Skeletal muscle satellite cell (primary cell): ENCODE data around the gene SV2B.

ENCODE experiments used
- H3K27me3 ChIP-seq: 2 replicates; pipeline ENCODE4 v1.7.0; 2013; ENCODE audit warnings: low read length; ENCODE audit not compliant: control insufficient read depth, insufficient read depth
- H3K36me3 ChIP-seq: 2 replicates; pipeline ENCODE4 v1.7.0; 2013; ENCODE audit warnings: mild to moderate bottlenecking, control low read depth, low read length; ENCODE audit not compliant: insufficient read depth
- H3K4me1 ChIP-seq: 2 replicates; pipeline ENCODE4 v1.7.0; 2013; ENCODE audit warnings: low read length; ENCODE audit not compliant: control insufficient read depth, insufficient read depth
- H3K4me2 ChIP-seq: 2 replicates; pipeline ENCODE4 v1.7.0; 2013; ENCODE audit warnings: mild to moderate bottlenecking, low read length
- H3K4me3 ChIP-seq: 2 replicates; pipeline ENCODE4 v1.7.0; 2013; ENCODE audit warnings: low read length
- H3K9ac ChIP-seq: 2 replicates; pipeline ENCODE4 v1.7.0; 2013; ENCODE audit warnings: mild to moderate bottlenecking, low read depth, low read length, moderate library complexity
- H3K9me3 ChIP-seq: replicated peaks from 2 replicates; pipeline ENCODE4 v1.7.0; 2013; ENCODE audit warnings: mild to moderate bottlenecking, control low read depth, low read length

SV2B gene

GRCh38 chr15:91142946-91143345 lies 42.9 kb downstream of the SV2B start:
- Histone ChIP-seq H3K9ac (no peak overlapping the region), H3K36me3 (no peaks in the 10 kb centered on the region), H3K27me3 (peaks cover 3% of the 10 kb centered on the region), H3K9me3 (no peaks in the 10 kb centered on the region), H3K4me3 (no peak overlapping the region), H3K4me2 (no peak overlapping the region), H3K4me1 (no peaks in the 10 kb centered on the region)

GRCh38 chr15:91146728-91147127 lies 46.7 kb downstream of the SV2B start:
- no peaks in the 10 kb centered on the region for H3K36me3 ChIP-seq
- no peak overlapping the region for H3K4me2 ChIP-seq
- no peak overlapping the region for H3K4me3 ChIP-seq
- H3K4me1 ChIP-seq = no peaks in the 10 kb centered on the region
- no peak overlapping the region for H3K9ac ChIP-seq
- no peaks in the 10 kb centered on the region for H3K27me3 ChIP-seq
- H3K9me3 ChIP-seq = no peaks in the 10 kb centered on the region

GRCh38 chr15:91148243-91148642 lies 48.2 kb downstream of the SV2B start:
- no peaks in the 10 kb centered on the region for H3K4me1 ChIP-seq
- H3K36me3 ChIP-seq = no peaks in the 10 kb centered on the region
- no peak overlapping the region for H3K9ac ChIP-seq
- no peak overlapping the region for H3K4me2 ChIP-seq
- no peak overlapping the region for H3K4me3 ChIP-seq
- no peaks in the 10 kb centered on the region for H3K9me3 ChIP-seq
- H3K27me3 ChIP-seq = no peaks in the 10 kb centered on the region

DNA sequence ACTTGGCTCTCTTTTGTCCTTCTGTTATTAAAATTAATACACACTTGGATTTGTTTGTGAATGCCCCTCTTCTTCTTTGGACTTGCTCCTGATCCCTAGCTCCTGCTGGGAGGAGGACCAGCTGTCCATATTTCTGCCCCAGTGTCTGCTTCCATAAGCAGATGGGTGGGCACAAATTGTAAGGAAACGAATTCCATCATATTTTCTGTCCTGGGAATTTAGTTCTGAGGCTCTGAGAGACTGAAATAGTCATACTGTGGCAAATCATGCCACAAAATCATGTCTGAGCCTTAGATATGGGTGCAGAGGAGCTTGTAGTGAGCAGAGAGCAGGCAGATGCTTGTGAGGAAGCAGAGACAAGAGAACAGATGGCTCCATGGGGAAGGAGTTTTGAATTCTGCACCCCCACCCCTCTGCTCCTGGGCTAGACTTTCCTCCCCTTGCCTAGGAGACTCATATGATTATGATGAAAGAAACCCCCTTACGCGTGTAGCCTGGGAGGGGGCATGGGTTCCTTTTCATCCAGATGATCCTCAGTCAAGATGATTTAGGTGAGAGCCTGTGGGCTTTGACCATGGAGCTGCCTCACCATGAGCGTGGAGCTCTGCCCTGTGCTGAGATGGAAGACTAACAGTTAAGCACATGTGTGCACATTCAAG lies 50.6 kb downstream of the SV2B start:
- Histone ChIP-seq H3K4me2 (no peak overlapping the region), H3K4me1 (no peaks in the 10 kb centered on the region), H3K9me3 (no peaks in the 10 kb centered on the region), H3K4me3 (no peak overlapping the region), H3K27me3 (no peaks in the 10 kb centered on the region), H3K9ac (no peak overlapping the region), H3K36me3 (no peaks in the 10 kb centered on the region)

- Histone ChIP-seq H3K4me1 (no peaks in the 10 kb centered on the region), H3K9me3 (no peaks in the 10 kb centered on the region), H3K36me3 (no peaks in the 10 kb centered on the region), H3K9ac (no peak overlapping the region), H3K4me3 (no peak overlapping the region), H3K27me3 (no peaks in the 10 kb centered on the region), H3K4me2 (no peak overlapping the region)
Observed at GRCh38 chr15:91151781-91152563, 51.9 kb downstream of the SV2B start.

GRCh38 chr15:91152896-91153581 lies 53.0 kb downstream of the SV2B start:
- no peaks in the 10 kb centered on the region for H3K36me3 ChIP-seq
- no peaks in the 10 kb centered on the region for H3K9me3 ChIP-seq
- no peak overlapping the region for H3K9ac ChIP-seq
- H3K4me2 ChIP-seq = no peak overlapping the region
- no peaks in the 10 kb centered on the region for H3K27me3 ChIP-seq
- no peak overlapping the region for H3K4me3 ChIP-seq
- H3K4me1 ChIP-seq = no peaks in the 10 kb centered on the region

GRCh38 chr15:91153954-91154353 lies 53.9 kb downstream of the SV2B start:
- Histone ChIP-seq H3K36me3 (no peaks in the 10 kb centered on the region), H3K9me3 (no peaks in the 10 kb centered on the region), H3K4me2 (no peak overlapping the region), H3K27me3 (no peaks in the 10 kb centered on the region), H3K9ac (no peak overlapping the region), H3K4me1 (no peaks in the 10 kb centered on the region), H3K4me3 (no peak overlapping the region)

GRCh38 chr15:91156175-91156726 lies 56.2 kb downstream of the SV2B start:
- H3K9me3 ChIP-seq = no peaks in the 10 kb centered on the region
- H3K4me2 ChIP-seq = no peak overlapping the region
- H3K4me3 ChIP-seq = no peak overlapping the region
- H3K4me1 ChIP-seq = no peaks in the 10 kb centered on the region
- H3K27me3 ChIP-seq = no peaks in the 10 kb centered on the region
- no peak overlapping the region for H3K9ac ChIP-seq
- no peaks in the 10 kb centered on the region for H3K36me3 ChIP-seq

DNA sequence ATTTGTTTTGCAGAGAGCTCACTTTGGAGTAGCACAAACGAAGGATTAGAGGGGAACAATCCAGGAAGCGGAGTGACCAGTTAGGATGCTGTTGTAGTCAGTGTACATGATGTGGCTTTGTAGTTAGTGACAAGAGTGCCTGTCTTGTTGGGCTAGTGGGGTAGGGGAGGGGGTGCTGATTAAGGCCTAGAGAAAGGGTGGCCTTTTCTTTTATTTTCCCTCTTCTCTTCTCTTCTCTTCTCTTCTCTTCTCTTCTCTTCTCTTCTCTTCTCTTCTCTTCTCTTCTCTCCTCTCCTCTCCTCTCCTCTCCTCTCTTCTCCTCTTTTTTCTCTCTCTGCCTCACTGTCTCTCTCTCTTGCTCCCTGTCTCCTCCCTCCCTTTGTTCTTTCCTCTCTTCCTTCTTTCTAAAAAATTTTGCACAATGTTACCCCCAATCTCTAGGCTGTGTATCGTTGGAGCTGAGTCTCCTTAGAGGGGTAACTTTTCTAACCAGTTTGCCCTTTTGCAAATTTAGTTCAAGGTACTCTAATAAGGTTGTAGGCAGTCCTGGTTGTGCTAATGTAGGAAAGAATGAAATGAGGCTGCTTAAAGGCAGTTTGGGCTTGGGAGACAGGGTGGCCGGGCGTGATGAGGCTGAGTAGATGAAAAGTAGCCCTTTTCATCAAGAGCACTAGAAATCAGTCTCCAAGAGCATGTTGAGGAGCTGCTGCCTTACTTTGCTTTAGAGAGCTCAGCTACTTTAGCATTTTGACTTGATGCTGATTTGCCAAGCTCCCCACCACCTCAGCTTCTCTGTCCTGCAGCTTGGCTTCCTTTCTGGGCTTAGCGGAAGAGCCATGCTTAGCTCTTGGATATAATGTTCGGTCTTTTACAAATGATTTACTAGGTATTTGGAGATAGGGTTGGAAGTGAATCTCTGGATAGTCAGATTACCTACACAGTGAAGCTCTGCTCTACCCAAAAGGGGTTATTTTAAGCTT lies 58.6 kb downstream of the SV2B start:
- H3K4me2 ChIP-seq = no peak overlapping the region

DNA sequence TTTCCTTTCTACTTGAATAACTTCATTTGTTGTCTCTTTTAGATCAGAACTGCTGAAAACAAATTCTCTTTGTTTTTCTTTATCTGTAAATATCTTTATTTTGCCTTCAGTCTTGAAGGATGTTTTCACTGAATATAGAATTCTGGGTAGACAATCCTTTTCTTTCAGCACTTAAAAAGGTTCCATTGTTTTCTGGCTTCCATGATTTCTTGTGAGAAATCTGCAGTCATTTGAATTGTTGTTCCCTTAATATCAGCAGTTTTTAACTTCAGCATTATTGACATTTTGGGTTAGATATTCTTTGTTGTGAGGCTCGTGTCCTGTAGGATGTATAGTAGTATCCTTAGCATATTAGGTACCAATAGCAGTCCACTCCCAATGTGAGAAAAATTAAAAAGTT lies 65.8 kb downstream of the SV2B start:
- H3K4me2 ChIP-seq = no peak overlapping the region
- no peaks in the 10 kb centered on the region for H3K36me3 ChIP-seq
- no peaks in the 10 kb centered on the region for H3K9me3 ChIP-seq
- no peaks in the 10 kb centered on the region for H3K4me1 ChIP-seq
- H3K27me3 ChIP-seq = no peaks in the 10 kb centered on the region
- no peak overlapping the region for H3K4me3 ChIP-seq
- H3K9ac ChIP-seq = no peak overlapping the region

More for the DNA sequence above, 58.6 kb downstream of the SV2B start:
- H3K4me1 ChIP-seq = no peaks in the 10 kb centered on the region
- no peaks in the 10 kb centered on the region for H3K36me3 ChIP-seq
- no peak overlapping the region for H3K9ac ChIP-seq
- H3K4me3 ChIP-seq = no peak overlapping the region
- H3K9me3 ChIP-seq = no peaks in the 10 kb centered on the region
- H3K27me3 ChIP-seq = no peaks in the 10 kb centered on the region

DNA sequence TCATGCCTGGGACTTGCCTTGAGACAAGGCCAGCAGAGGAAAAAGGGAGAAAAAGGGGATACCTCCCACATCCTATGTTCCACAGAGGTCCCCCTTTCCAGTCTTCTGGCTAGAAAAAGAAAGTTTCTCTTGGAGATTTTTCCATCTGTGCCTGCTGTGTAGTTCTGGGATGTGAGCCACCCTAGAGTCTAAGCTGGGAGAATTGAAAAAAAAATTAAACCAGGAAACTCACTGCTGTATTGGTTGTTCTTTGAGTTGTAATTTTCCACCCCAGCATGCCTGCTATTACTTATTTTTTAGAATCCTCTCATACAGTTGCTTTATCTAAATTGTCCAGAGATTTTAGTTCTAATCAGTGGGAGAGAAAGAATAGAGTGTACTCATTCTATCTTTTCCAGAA lies 68.4 kb downstream of the SV2B start:
- Histone ChIP-seq H3K4me1 (no peaks in the 10 kb centered on the region), H3K27me3 (no peaks in the 10 kb centered on the region), H3K9me3 (no peaks in the 10 kb centered on the region), H3K9ac (no peak overlapping the region), H3K36me3 (no peaks in the 10 kb centered on the region), H3K4me3 (no peak overlapping the region), H3K4me2 (no peak overlapping the region)
